K562 (cell line): ENCODE data around the gene UBE2H.

Experiments
- PHB2 ChIP-seq: fragments of 450-650 bp; IDR thresholded peaks from 2 replicates; pipeline ENCODE4 v1.6.1; 2017; ENCODE audit warnings: low read depth
- TF ChIP-seq, protein P1 (sequence below): sonication (generic); formaldehyde crosslinking; IDR thresholded peaks from 2 replicates; pipeline ENCODE4 v1.5.0; 2020; ENCODE audit warnings: missing genetic modification reagents
- TF ChIP-seq, protein P2 (sequence below), 3 experiments: IDR thresholded peaks in 2 of 3; conservative IDR thresholded peaks in 1 of 3; 2 replicates each; pipeline ENCODE4 v1.5.1; 2011 to 2012; ENCODE audit warnings: low read length in 3 of 3, mild to moderate bottlenecking in 3 of 3, control low read depth in 2 of 3, improper control_type of control experiment in 1 of 3, inconsistent platforms in 1 of 3, low read depth in 1 of 3, mixed read lengths in 1 of 3, moderate library complexity in 1 of 3; ENCODE audit not compliant: insufficient read depth in 2 of 3

DNA sequence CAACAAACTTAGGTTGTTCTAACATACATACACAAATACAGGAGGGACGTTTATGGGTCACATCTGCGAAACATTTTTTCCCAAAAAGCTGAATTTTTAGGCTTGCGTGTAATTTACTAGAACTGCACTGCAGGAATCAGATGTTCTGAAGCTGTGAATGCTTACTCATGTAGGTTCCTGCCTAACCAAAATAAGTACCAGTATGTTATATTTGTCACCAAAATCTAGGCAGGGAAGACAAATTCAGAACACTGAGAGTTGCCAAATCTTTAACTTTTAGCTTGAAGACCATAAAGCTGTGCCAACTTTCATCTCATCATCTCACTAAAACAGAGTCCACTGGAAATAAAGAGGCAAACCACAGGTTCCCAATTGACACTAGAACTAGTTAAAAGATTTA is 5.7 kb downstream of the UBE2H start:
- TF ChIP-seq, protein P1, sequence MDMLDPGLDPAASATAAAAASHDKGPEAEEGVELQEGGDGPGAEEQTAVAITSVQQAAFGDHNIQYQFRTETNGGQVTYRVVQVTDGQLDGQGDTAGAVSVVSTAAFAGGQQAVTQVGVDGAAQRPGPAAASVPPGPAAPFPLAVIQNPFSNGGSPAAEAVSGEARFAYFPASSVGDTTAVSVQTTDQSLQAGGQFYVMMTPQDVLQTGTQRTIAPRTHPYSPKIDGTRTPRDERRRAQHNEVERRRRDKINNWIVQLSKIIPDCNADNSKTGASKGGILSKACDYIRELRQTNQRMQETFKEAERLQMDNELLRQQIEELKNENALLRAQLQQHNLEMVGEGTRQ (CRISPR knock-in tag), result no peak
- no peak for TF ChIP-seq PHB2
- TF ChIP-seq, protein P2, sequence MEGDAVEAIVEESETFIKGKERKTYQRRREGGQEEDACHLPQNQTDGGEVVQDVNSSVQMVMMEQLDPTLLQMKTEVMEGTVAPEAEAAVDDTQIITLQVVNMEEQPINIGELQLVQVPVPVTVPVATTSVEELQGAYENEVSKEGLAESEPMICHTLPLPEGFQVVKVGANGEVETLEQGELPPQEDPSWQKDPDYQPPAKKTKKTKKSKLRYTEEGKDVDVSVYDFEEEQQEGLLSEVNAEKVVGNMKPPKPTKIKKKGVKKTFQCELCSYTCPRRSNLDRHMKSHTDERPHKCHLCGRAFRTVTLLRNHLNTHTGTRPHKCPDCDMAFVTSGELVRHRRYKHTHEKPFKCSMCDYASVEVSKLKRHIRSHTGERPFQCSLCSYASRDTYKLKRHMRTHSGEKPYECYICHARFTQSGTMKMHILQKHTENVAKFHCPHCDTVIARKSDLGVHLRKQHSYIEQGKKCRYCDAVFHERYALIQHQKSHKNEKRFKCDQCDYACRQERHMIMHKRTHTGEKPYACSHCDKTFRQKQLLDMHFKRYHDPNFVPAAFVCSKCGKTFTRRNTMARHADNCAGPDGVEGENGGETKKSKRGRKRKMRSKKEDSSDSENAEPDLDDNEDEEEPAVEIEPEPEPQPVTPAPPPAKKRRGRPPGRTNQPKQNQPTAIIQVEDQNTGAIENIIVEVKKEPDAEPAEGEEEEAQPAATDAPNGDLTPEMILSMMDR (IDR thresholded peaks at IDR 0.05 in 2 of 3, conservative IDR thresholded peaks at IDR 0.05 in 1 of 3; ENCODE audit: insufficient read depth in 2 of 3, low read depth in 1 of 3, low read length in 3 of 3), result no peak
